ENCODE measurements around the gene PAX6.

The PAX6 gene

GRCh38 chr11:31786996-31787685 is 24.0 kb downstream of the PAX6 start:
- Histone ChIP-seq H3K4me1 (ENCODE audit: control insufficient read depth, insufficient read depth, low read length) (peaks cover 4% of the 10 kb centered on the region), H3K27ac (ENCODE audit: insufficient read depth, low read depth, low read length, poor library complexity, severe bottlenecking) (peak overlapping the region; percentile 47), H3K4me3 (ENCODE audit: insufficient read depth, low read depth, low read length) (no peak overlapping the region), H3K36me3 (ENCODE audit: control insufficient read depth, insufficient read depth, low read length) (peaks cover 2% of the 10 kb centered on the region), H3K27me3 (ENCODE audit: control insufficient read depth, insufficient read depth, low read length, poor library complexity, severe bottlenecking) (no peaks in the 10 kb centered on the region), H3K9me3 (ENCODE audit: control insufficient read depth, low read length) (no peaks in the 10 kb centered on the region)
- 82 to 86% methylated on average over 15 of the region's 16 CpGs for WGBS, 2 experiments

DNA sequence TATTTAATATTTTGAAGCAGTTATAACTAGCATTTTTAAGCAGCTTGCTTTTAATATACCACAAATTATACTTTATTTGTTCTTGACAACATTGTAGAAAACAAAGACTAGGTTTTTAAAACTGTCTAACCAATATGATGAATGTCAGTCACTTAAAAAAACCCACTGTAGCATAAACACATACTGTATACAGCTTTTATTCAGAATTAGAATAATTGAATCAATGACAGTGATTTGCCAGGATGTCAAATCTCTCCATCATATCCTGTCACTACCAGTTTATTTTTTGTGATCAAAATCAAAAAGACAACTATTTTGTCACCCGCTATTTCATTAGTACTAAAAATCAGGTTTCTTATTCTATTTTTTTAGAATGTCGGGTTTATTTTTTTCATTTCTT is 26.5 kb downstream of the PAX6 start:
- Histone ChIP-seq H3K4me1 (ENCODE audit: control insufficient read depth, insufficient read depth, low read length) (peaks cover 7% of the 10 kb centered on the region), H3K27me3 (ENCODE audit: control insufficient read depth, insufficient read depth, low read length, poor library complexity, severe bottlenecking) (no peaks in the 10 kb centered on the region), H3K36me3 (ENCODE audit: control insufficient read depth, insufficient read depth, low read length) (no peaks in the 10 kb centered on the region), H3K9me3 (ENCODE audit: control insufficient read depth, low read length) (no peaks in the 10 kb centered on the region), H3K4me3 (ENCODE audit: insufficient read depth, low read depth, low read length) (no peak overlapping the region), H3K27ac (ENCODE audit: insufficient read depth, low read depth, low read length, poor library complexity, severe bottlenecking) (no peak overlapping the region)
- 100% methylated on average over 2 of the region's 2 CpGs; no CpG with 5 or more reads in 1 of the 2 experiments for WGBS, 2 experiments

DNA sequence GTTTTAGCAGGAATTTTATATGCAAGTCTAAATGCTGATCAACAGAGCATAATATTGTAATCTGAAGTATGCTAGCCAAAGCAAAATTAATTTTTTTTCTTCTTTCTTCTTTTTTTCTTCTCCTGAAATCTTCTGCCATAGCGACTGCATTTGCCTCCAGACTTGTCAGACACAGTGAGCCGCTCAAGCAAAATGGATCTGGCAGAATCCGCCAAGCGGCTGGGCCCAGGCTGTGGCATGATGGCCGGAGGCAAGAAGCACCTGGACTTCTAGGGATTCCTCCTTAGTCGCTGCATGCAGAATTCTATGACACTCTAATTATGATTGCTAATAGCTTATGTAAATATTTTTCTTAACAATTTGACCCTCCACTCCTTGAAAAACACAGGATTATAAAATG is 27.9 kb downstream of the PAX6 start:
- peaks cover 7% of the 10 kb centered on the region for H3K4me1 ChIP-seq (ENCODE audit: control insufficient read depth, insufficient read depth, low read length)
- 89 to 96% methylated on average over 5 to 6 of the region's 6 CpGs for WGBS, 2 experiments
- H3K4me3 ChIP-seq (ENCODE audit: insufficient read depth, low read depth, low read length), result no peak overlapping the region

GRCh38 chr11:31782257-31782656 is 28.9 kb downstream of the PAX6 start:
- H3K27ac ChIP-seq (ENCODE audit: insufficient read depth, low read depth, low read length, poor library complexity, severe bottlenecking), result no peak overlapping the region
- no peaks in the 10 kb centered on the region for H3K9me3 ChIP-seq (ENCODE audit: control insufficient read depth, low read length)
- peaks cover 3% of the 10 kb centered on the region for H3K4me1 ChIP-seq (ENCODE audit: control insufficient read depth, insufficient read depth, low read length)
- no peak overlapping the region for H3K4me3 ChIP-seq (ENCODE audit: insufficient read depth, low read depth, low read length)
- H3K27me3 ChIP-seq (ENCODE audit: control insufficient read depth, insufficient read depth, low read length, poor library complexity, severe bottlenecking), result no peaks in the 10 kb centered on the region
- H3K36me3 ChIP-seq (ENCODE audit: control insufficient read depth, insufficient read depth, low read length), result no peaks in the 10 kb centered on the region
- 94 to 97% methylated on average over 2 of the region's 2 CpGs for WGBS, 2 experiments

More for the DNA sequence above, 27.9 kb downstream of the PAX6 start:
- H3K27ac ChIP-seq (ENCODE audit: insufficient read depth, low read depth, low read length, poor library complexity, severe bottlenecking), result no peak overlapping the region
- H3K9me3 ChIP-seq (ENCODE audit: control insufficient read depth, low read length), result no peaks in the 10 kb centered on the region
- H3K27me3 ChIP-seq (ENCODE audit: control insufficient read depth, insufficient read depth, low read length, poor library complexity, severe bottlenecking), result no peaks in the 10 kb centered on the region
- H3K36me3 ChIP-seq (ENCODE audit: control insufficient read depth, insufficient read depth, low read length), result no peaks in the 10 kb centered on the region

GRCh38 chr11:31780480-31780971 is 30.6 kb downstream of the PAX6 start:
- no peaks in the 10 kb centered on the region for H3K36me3 ChIP-seq (ENCODE audit: control insufficient read depth, insufficient read depth, low read length)
- no peaks in the 10 kb centered on the region for H3K9me3 ChIP-seq (ENCODE audit: control insufficient read depth, low read length)
- no peaks in the 10 kb centered on the region for H3K27me3 ChIP-seq (ENCODE audit: control insufficient read depth, insufficient read depth, low read length, poor library complexity, severe bottlenecking)
- WGBS, 2 experiments, result 88 to 90% methylated on average over 5 of the region's 5 CpGs
- no peak overlapping the region for H3K27ac ChIP-seq (ENCODE audit: insufficient read depth, low read depth, low read length, poor library complexity, severe bottlenecking)
- no peak overlapping the region for H3K4me3 ChIP-seq (ENCODE audit: insufficient read depth, low read depth, low read length)
- H3K4me1 ChIP-seq (ENCODE audit: control insufficient read depth, insufficient read depth, low read length), result peaks cover 3% of the 10 kb centered on the region

- Histone ChIP-seq H3K27ac (ENCODE audit: insufficient read depth, low read depth, low read length, poor library complexity, severe bottlenecking) (no peak overlapping the region), H3K4me1 (ENCODE audit: control insufficient read depth, insufficient read depth, low read length) (peaks cover 3% of the 10 kb centered on the region), H3K27me3 (ENCODE audit: control insufficient read depth, insufficient read depth, low read length, poor library complexity, severe bottlenecking) (no peaks in the 10 kb centered on the region), H3K36me3 (ENCODE audit: control insufficient read depth, insufficient read depth, low read length) (no peaks in the 10 kb centered on the region), H3K9me3 (ENCODE audit: control insufficient read depth, low read length) (no peaks in the 10 kb centered on the region), H3K4me3 (ENCODE audit: insufficient read depth, low read depth, low read length) (no peak overlapping the region)
- 76 to 96% methylated on average over 4 of the region's 4 CpGs for WGBS, 2 experiments
Observed at GRCh38 chr11:31780078-31780477, 31.0 kb downstream of the PAX6 start.

- Histone ChIP-seq H3K27ac (ENCODE audit: insufficient read depth, low read depth, low read length, poor library complexity, severe bottlenecking) (peak overlapping the region; percentile 19), H3K4me3 (ENCODE audit: insufficient read depth, low read depth, low read length) (no peak overlapping the region), H3K4me1 (ENCODE audit: control insufficient read depth, insufficient read depth, low read length) (peaks cover 3% of the 10 kb centered on the region), H3K27me3 (ENCODE audit: control insufficient read depth, insufficient read depth, low read length, poor library complexity, severe bottlenecking) (no peaks in the 10 kb centered on the region), H3K36me3 (ENCODE audit: control insufficient read depth, insufficient read depth, low read length) (no peaks in the 10 kb centered on the region), H3K9me3 (ENCODE audit: control insufficient read depth, low read length) (no peaks in the 10 kb centered on the region)
- 90% methylated on average over 6 of the region's 6 CpGs for WGBS, 2 experiments
Observed at GRCh38 chr11:31779374-31779791, 31.7 kb downstream of the PAX6 start.

GRCh38 chr11:31772412-31772811 is 38.7 kb downstream of the PAX6 start:
- Histone ChIP-seq H3K9me3 (ENCODE audit: control insufficient read depth, low read length) (no peaks in the 10 kb centered on the region), H3K27me3 (ENCODE audit: control insufficient read depth, insufficient read depth, low read length, poor library complexity, severe bottlenecking) (no peaks in the 10 kb centered on the region), H3K36me3 (ENCODE audit: control insufficient read depth, insufficient read depth, low read length) (no peaks in the 10 kb centered on the region), H3K4me3 (ENCODE audit: insufficient read depth, low read depth, low read length) (no peak overlapping the region), H3K4me1 (ENCODE audit: control insufficient read depth, insufficient read depth, low read length) (peaks cover under 1% of the 10 kb centered on the region), H3K27ac (ENCODE audit: insufficient read depth, low read depth, low read length, poor library complexity, severe bottlenecking) (no peak overlapping the region)
- 95 to 97% methylated on average over 2 of the region's 2 CpGs for WGBS, 2 experiments

- Histone ChIP-seq H3K4me1 (ENCODE audit: control insufficient read depth, insufficient read depth, low read length) (peaks cover 6% of the 10 kb centered on the region), H3K9me3 (ENCODE audit: control insufficient read depth, low read length) (no peaks in the 10 kb centered on the region), H3K27me3 (ENCODE audit: control insufficient read depth, insufficient read depth, low read length, poor library complexity, severe bottlenecking) (no peaks in the 10 kb centered on the region), H3K4me3 (ENCODE audit: insufficient read depth, low read depth, low read length) (no peak overlapping the region), H3K27ac (ENCODE audit: insufficient read depth, low read depth, low read length, poor library complexity, severe bottlenecking) (no peak overlapping the region), H3K36me3 (ENCODE audit: control insufficient read depth, insufficient read depth, low read length) (no peaks in the 10 kb centered on the region)
- 92 to 95% methylated on average over 3 of the region's 3 CpGs for WGBS, 2 experiments
Observed at GRCh38 chr11:31770011-31770700, 41.0 kb downstream of the PAX6 start.

DNA sequence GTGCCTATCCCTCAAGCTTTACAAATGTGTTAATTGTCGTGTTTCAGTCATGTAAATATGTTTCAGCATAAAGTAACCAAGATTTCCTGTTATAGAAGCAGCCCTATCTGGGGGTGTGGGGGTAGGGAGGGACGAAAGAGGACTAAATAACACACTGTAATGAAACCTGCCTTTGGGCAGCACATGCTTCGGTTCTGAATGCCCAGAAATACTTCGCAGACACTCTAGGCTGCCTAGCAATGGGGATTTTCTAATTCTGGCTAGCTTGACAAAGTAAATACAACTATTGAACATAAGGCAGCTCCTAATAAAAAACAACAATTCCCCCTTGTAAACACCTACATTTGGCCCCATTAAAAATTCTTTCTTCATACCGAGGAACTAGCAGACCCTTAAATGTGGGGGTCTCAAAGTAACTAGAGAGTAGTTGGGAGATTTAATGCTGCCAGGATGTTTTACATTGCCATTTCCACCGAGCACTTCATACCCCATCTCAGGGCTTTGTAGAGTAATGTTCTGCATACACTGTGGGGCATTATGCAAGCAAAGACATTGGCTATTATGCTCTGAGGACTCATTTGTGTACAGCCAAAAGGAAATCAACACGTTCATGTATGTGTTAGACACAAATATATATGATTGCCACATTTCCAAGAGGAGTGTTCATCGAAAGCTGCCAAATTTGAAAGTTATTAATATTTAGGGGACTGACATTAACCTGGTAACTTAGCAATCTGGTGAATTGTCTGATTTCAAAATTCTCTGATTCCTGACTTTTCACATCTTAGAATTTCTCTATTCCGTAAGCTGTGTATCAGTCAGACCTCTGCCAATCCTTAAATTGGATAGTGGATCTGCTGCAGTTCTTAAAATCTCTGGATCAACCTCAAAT is 42.1 kb downstream of the PAX6 start:
- H3K27me3 ChIP-seq (ENCODE audit: control insufficient read depth, insufficient read depth, low read length, poor library complexity, severe bottlenecking), result no peaks in the 10 kb centered on the region
- no peaks in the 10 kb centered on the region for H3K9me3 ChIP-seq (ENCODE audit: control insufficient read depth, low read length)
- H3K4me3 ChIP-seq (ENCODE audit: insufficient read depth, low read depth, low read length), result no peak overlapping the region
- no peak overlapping the region for H3K27ac ChIP-seq (ENCODE audit: insufficient read depth, low read depth, low read length, poor library complexity, severe bottlenecking)
- H3K36me3 ChIP-seq (ENCODE audit: control insufficient read depth, insufficient read depth, low read length), result no peaks in the 10 kb centered on the region
- WGBS, 2 experiments, result 67 to 76% methylated on average over 7 to 9 of the region's 9 CpGs
- peaks cover 18% of the 10 kb centered on the region for H3K4me1 ChIP-seq (ENCODE audit: control insufficient read depth, insufficient read depth, low read length)

All from ectodermal cell (in vitro differentiated cells).